A673 (cell line): ENCODE data around the gene VTI1A.

Experiments used
- EZH2 ChIP-seq: fragments of 200-600 bp; sonication (generic); IDR thresholded peaks from 2 replicates; pipeline ENCODE4 v1.6.1; 2017; ENCODE audit warnings: borderline replicate concordance, low read depth, mild to moderate bottlenecking, mixed read lengths, antibody characterized with exemption, low read length; ENCODE audit not compliant: poor library complexity, severe bottlenecking
- TF ChIP-seq, protein P1 (sequence below): fragments of 300-800, 200-600 bp; sonication (generic); conservative IDR thresholded peaks from 2 replicates; pipeline ENCODE4 v1.5.1; 2017; ENCODE audit warnings: low read depth, mild to moderate bottlenecking, antibody characterized with exemption, low read length, moderate library complexity, mixed read lengths

DNA sequence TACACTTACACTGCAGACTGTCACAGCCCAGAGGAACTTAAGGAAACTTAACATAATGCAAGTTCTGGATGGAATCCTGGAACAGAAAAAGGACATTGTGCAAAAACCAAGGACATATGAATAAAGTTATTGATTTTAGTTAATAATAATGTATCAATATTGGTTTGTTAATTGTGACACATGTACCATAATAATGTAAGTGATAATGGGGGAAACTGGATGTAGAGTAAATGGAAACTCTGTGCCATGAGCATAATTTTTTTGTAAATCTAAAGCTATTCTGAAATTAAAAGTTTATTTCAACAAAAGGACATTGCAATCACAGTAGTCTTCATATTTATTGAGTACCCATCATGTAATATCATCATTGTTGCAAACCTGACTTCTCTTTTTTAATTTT lies 107.2 kb downstream of the VTI1A start:
- TF ChIP-seq, protein P1, sequence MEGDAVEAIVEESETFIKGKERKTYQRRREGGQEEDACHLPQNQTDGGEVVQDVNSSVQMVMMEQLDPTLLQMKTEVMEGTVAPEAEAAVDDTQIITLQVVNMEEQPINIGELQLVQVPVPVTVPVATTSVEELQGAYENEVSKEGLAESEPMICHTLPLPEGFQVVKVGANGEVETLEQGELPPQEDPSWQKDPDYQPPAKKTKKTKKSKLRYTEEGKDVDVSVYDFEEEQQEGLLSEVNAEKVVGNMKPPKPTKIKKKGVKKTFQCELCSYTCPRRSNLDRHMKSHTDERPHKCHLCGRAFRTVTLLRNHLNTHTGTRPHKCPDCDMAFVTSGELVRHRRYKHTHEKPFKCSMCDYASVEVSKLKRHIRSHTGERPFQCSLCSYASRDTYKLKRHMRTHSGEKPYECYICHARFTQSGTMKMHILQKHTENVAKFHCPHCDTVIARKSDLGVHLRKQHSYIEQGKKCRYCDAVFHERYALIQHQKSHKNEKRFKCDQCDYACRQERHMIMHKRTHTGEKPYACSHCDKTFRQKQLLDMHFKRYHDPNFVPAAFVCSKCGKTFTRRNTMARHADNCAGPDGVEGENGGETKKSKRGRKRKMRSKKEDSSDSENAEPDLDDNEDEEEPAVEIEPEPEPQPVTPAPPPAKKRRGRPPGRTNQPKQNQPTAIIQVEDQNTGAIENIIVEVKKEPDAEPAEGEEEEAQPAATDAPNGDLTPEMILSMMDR, result no peak
- no peak for TF ChIP-seq EZH2
